ENCODE measurements around the gene MED13L. TPM values are rescaled to one million over a fixed set of nuclear protein-coding genes. Genes with fewer than 3 reads are reported as not detected.

Gene MED13L
- total and polyA plus RNA-seq, 3 donors from 2014 or later, result 56.4 to 173 (median 133) TPM

DNA sequence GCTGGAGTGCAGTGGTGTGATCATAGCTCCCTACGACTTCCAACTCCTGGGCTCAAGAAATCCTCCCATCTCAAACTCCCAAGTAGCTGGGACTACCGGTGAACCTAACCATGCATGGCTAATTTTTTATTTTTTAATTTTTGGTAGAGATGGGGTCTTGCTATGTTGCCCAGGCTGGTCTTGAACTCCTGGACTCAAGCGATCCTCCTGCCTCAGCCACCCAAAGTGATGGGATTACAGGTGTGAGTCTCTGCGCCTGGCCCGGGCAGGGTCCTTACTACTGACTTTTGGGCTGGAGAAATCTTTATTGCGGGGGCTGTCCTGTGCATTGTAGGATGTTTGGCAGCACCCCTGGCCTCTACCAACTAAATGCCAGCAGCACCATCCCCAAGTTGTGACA lies 44.4 kb upstream of the MED13L start:
- WGBS, 2 donors, result 93 to 98% methylated on average over 5 to 6 of the region's 6 CpGs
- DNase-seq, result no peak
- TF ChIP-seq POLR2A (IDR thresholded peaks at IDR 0.05), result no peak
- no peak overlapping the region for H3K4me3 ChIP-seq
- peaks cover 17% of the 10 kb centered on the region for H3K4me1 ChIP-seq
- intact Hi-C loops (cut with DNase I; ENCODE audit: low total_unique reads), result no loop called here
- no peak overlapping the region for H3K27ac ChIP-seq
- H3K27me3 ChIP-seq, result no peaks in the 10 kb centered on the region
- H3K36me3 ChIP-seq (ENCODE audit: low read depth, missing control alignments), result no peaks in the 10 kb centered on the region
- no peaks in the 10 kb centered on the region for H3K9me3 ChIP-seq

DNA sequence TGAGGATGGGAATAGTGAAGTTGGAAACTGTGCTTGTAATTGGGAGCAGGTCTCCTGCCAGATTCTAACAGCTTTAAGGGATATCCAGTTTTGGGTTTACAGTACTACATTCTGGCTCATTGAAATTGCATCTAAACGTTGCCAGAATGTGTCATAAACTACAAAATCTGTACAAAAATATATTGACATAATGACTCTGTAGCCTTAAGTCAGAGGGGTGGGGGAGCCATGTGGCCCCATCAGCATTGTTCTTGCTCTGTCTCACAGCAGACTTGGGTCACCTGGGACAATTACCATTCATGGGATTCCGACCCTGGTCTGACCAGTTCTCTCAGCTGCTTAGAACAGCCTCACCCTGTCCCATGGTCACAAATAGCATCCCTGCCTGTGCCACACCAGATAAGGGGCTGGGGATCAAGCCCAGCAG lies 43.3 kb upstream of the MED13L start:
- TF ChIP-seq, protein P1, sequence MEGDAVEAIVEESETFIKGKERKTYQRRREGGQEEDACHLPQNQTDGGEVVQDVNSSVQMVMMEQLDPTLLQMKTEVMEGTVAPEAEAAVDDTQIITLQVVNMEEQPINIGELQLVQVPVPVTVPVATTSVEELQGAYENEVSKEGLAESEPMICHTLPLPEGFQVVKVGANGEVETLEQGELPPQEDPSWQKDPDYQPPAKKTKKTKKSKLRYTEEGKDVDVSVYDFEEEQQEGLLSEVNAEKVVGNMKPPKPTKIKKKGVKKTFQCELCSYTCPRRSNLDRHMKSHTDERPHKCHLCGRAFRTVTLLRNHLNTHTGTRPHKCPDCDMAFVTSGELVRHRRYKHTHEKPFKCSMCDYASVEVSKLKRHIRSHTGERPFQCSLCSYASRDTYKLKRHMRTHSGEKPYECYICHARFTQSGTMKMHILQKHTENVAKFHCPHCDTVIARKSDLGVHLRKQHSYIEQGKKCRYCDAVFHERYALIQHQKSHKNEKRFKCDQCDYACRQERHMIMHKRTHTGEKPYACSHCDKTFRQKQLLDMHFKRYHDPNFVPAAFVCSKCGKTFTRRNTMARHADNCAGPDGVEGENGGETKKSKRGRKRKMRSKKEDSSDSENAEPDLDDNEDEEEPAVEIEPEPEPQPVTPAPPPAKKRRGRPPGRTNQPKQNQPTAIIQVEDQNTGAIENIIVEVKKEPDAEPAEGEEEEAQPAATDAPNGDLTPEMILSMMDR (IDR thresholded peaks at IDR 0.05), result no peak
- no peak for TF ChIP-seq POLR2A (IDR thresholded peaks at IDR 0.05)
- no peaks in the 10 kb centered on the region for H3K27me3 ChIP-seq
- H3K9me3 ChIP-seq, result no peaks in the 10 kb centered on the region
- H3K36me3 ChIP-seq (ENCODE audit: low read depth, missing control alignments), result no peaks in the 10 kb centered on the region
- WGBS, 2 donors, result 48 to 64% methylated on average over 2 of the region's 2 CpGs
- H3K4me1 ChIP-seq, result peaks cover 17% of the 10 kb centered on the region
- no peak for DNase-seq
- intact Hi-C loops (cut with DNase I; ENCODE audit: low total_unique reads), result no loop called here
- H3K27ac ChIP-seq, result peak overlapping the region in 1 of 2 donors; percentile 81
- no peak overlapping the region for H3K4me3 ChIP-seq

- 40 to 47% methylated on average over 16 of the region's 16 CpGs for WGBS, 2 donors
- H3K9me3 ChIP-seq, result no peaks in the 10 kb centered on the region
- peak; percentile 78 for DNase-seq
- peaks cover 17% of the 10 kb centered on the region for H3K4me1 ChIP-seq
- intact Hi-C loops (cut with DNase I; ENCODE audit: low total_unique reads), result no loop called here
- no peaks in the 10 kb centered on the region for H3K36me3 ChIP-seq (ENCODE audit: low read depth, missing control alignments)
- H3K4me3 ChIP-seq, result no peak overlapping the region
- H3K27me3 ChIP-seq, result no peaks in the 10 kb centered on the region
- TF ChIP-seq, protein P1 (IDR thresholded peaks at IDR 0.05), result no peak
- no peak for TF ChIP-seq POLR2A (IDR thresholded peaks at IDR 0.05)
- H3K27ac ChIP-seq, result peak overlapping the region in 1 of 2 donors; percentile 81
Observed at GRCh38 chr12:116319898-116320621, 42.6 kb upstream of the MED13L start.

DNA sequence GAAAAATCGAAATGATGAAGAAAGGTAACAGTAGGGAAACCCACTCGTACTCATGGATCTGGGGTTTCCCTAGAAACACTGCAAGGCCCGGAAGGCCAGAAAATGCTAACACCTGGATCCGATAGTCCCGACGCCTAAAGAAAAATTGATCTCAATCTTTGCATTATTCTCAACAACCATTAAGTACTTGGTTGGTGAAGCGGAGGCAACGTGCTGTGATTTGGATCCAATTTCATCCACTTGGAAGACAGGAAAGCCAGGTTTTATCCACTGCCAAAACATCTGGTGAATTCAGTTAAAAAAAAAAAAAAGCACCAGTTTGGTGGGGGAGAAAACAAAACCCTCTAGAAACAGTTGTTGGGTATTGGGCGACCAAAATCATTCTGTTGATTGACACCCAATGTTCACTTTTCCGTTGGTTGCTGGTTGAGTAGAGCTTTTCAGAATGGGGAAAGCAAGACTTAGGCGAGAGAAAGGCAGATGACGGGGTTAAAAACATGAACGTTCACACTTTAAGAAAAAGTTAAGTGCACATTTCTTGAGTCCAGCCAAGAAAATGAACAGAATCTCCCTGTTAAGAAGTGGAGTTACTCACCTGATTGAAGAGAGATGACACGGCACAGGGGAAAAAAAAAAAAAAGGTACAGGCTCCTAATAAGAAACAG lies 41.9 kb upstream of the MED13L start:
- peak overlapping the region; percentile 18 to 81 for H3K27ac ChIP-seq
- H3K4me1 ChIP-seq, result peaks cover 17% of the 10 kb centered on the region
- intact Hi-C loops (cut with DNase I; ENCODE audit: low total_unique reads), result no loop called here
- DNase-seq, result no peak
- 29 to 36% methylated on average over 14 of the region's 14 CpGs for WGBS, 2 donors
- H3K9me3 ChIP-seq, result no peaks in the 10 kb centered on the region
- no peak for TF ChIP-seq POLR2A (IDR thresholded peaks at IDR 0.05)
- TF ChIP-seq, protein P1 (IDR thresholded peaks at IDR 0.05), result no peak
- peak overlapping the region in 1 of 2 donors; percentile 23 for H3K4me3 ChIP-seq
- H3K36me3 ChIP-seq (ENCODE audit: low read depth, missing control alignments), result no peaks in the 10 kb centered on the region
- no peaks in the 10 kb centered on the region for H3K27me3 ChIP-seq

GRCh38 chr12:116318576-116319232 lies 41.2 kb upstream of the MED13L start:
- intact Hi-C loops (cut with DNase I; ENCODE audit: low total_unique reads), result no loop called here
- WGBS, 2 donors, result 58 to 66% methylated on average over 21 of the region's 21 CpGs

More at GRCh38 chr12:116318576-116319232, 41.2 kb upstream of the MED13L start:
- peaks cover 17% of the 10 kb centered on the region for H3K4me1 ChIP-seq
- no peak for TF ChIP-seq POLR2A (IDR thresholded peaks at IDR 0.05)
- TF ChIP-seq, protein P1 (IDR thresholded peaks at IDR 0.05), result no peak
- peak overlapping the region; percentile 1 to 23 for H3K4me3 ChIP-seq
- H3K36me3 ChIP-seq (ENCODE audit: low read depth, missing control alignments), result no peaks in the 10 kb centered on the region
- no peak for DNase-seq
- H3K9me3 ChIP-seq, result no peaks in the 10 kb centered on the region
- H3K27ac ChIP-seq, result peak overlapping the region; percentile 18 to 81
- no peaks in the 10 kb centered on the region for H3K27me3 ChIP-seq

Data from testis (tissue), 3 donors.